Body of pancreas (tissue), 4 donors: ENCODE data around the gene CRYGN.

Experiments
- POLR2A ChIP-seq, 3 donors: fragments of 450-650 bp; IDR thresholded peaks; one replicate each; pipeline ENCODE4 v1.6.1; 2016; ENCODE audit warnings: antibody characterized with exemption in 3 of 3, mild to moderate bottlenecking in 2 of 3
- TF ChIP-seq, protein P1 (sequence below), 7 experiments: fragments of 450-650 bp in 4 of 7; fragments of 200-600 bp in 3 of 7; sonication (generic) in 3 of 7; IDR thresholded peaks; one replicate each; pipeline ENCODE4 v1.5.1; 2016 to 2019; ENCODE audit warnings: antibody characterized with exemption in 7 of 7

DNA sequence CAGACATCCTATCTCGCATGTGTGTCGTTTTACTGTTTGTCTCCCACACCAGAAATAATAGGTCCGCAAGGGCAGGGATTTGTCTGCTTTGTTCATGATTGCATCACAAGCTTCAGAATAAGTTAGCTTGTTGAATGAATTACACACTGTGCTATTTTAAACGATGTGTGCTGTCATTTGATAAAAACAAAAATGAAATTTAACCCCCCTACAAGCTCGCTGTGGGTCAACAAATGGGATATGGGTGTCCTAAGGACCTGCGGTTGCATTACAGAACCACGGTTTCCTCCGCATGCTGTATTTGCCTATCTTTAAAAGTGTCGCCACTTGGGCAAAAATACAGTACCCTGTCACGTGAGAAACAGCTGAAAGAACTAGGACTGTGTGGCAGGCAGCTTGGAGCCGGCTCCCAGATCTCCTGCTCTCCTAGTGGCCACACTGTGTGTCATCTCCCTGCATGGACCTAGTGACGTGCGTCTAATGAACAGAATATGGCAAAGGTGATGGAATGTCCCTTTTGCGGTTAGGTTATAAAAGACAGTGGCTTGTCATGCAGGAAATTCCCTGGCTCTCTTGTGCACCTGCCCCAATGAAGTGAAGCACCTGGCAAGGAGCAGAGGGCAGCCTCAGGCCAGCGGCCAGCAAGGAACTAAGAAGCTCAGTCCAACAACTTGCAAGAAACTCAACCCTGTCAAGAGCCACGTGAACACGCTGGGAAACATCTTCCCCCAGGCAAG, 32.9 kb upstream of the CRYGN start:
- TF ChIP-seq POLR2A (IDR thresholded peaks at IDR 0.05), result no peak
- TF ChIP-seq, protein P1, sequence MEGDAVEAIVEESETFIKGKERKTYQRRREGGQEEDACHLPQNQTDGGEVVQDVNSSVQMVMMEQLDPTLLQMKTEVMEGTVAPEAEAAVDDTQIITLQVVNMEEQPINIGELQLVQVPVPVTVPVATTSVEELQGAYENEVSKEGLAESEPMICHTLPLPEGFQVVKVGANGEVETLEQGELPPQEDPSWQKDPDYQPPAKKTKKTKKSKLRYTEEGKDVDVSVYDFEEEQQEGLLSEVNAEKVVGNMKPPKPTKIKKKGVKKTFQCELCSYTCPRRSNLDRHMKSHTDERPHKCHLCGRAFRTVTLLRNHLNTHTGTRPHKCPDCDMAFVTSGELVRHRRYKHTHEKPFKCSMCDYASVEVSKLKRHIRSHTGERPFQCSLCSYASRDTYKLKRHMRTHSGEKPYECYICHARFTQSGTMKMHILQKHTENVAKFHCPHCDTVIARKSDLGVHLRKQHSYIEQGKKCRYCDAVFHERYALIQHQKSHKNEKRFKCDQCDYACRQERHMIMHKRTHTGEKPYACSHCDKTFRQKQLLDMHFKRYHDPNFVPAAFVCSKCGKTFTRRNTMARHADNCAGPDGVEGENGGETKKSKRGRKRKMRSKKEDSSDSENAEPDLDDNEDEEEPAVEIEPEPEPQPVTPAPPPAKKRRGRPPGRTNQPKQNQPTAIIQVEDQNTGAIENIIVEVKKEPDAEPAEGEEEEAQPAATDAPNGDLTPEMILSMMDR (IDR thresholded peaks at IDR 0.05), result no peak
